H1 (cell line): ENCODE data around the gene MRTFB. TPM values are rescaled to one million over a fixed set of nuclear protein-coding genes. Genes with fewer than 3 reads are reported as not detected.

Experiments used
- CTCF ChIA-PET: fragments of 300-600 bp; sonication (Branson Sonifier 250); formaldehyde crosslinking; loops from one replicate; lab custom pipeline; 2021; ENCODE audit not compliant: partially characterized antibody; lab: Charles Lee
- POLR2A ChIA-PET: fragments of 300-600 bp; sonication (Branson Sonifier 250); formaldehyde crosslinking; loops from one replicate; lab custom pipeline; 2021; ENCODE audit warnings: inconsistent platforms; ENCODE audit not compliant: partially characterized antibody; lab: Charles Lee
- DNase-seq, 2 experiments: peaks; one replicate each; pipeline versions ENCODE4 v3.0.0 to v3.0.0-alpha.2; 2010 to 2022; ENCODE audit warnings: low spot score in 2 of 2, low read depth in 1 of 2, mixed read lengths in 1 of 2
- FAIRE-seq: peaks from 2 replicates; lab custom pipeline; 2011; peaks lifted over from hg19 to GRCh38; lab: Jason Lieb, UNC
- H2AFZ ChIP-seq: 2 replicates; pipeline ENCODE4 v1.8.1; 2012; ENCODE audit warnings: low read length, inconsistent platforms
- H2AK5ac ChIP-seq: 2 replicates; pipeline ENCODE4 v1.6.1; 2013; ENCODE audit warnings: low read depth, low read length
- H2BK120ac ChIP-seq: replicated peaks from 2 replicates; pipeline ENCODE3; 2013; ENCODE audit warnings: low read depth, low read length, inconsistent platforms
- H2BK12ac ChIP-seq: 2 replicates; pipeline ENCODE4 v1.6.1; 2013; ENCODE audit warnings: low read depth, low read length
- H2BK15ac ChIP-seq: 2 replicates; pipeline ENCODE4 v1.6.1; 2013; ENCODE audit warnings: low read length
- H2BK20ac ChIP-seq: 2 replicates; pipeline ENCODE4 v1.6.1; 2013; ENCODE audit warnings: low read length
- H2BK5ac ChIP-seq: 2 replicates; pipeline ENCODE4 v1.6.1; 2013; ENCODE audit warnings: low read depth, low read length
- H3K14ac ChIP-seq: 2 replicates; pipeline ENCODE4 v1.6.1; 2013; ENCODE audit warnings: inconsistent platforms; ENCODE audit not compliant: insufficient read length
- H3K18ac ChIP-seq: 2 replicates; pipeline ENCODE4 v1.6.1; 2013; ENCODE audit warnings: low read length; ENCODE audit errors: extremely low read depth
- H3K23ac ChIP-seq: 2 replicates; pipeline ENCODE4 v1.6.1; 2013; ENCODE audit warnings: inconsistent platforms; ENCODE audit not compliant: insufficient read length
- H3K23me2 ChIP-seq: 2 replicates; pipeline ENCODE4 v1.6.1; 2013; ENCODE audit warnings: low read depth, low read length
- H3K27ac ChIP-seq: 2 replicates; pipeline ENCODE4 v1.6.1; 2011; ENCODE audit warnings: low read depth, low read length, inconsistent platforms
- H3K27me3 ChIP-seq, 4 experiments: replicated peaks in 1 of 4; 1 replicate in 1 of 4; 2 replicates in 3 of 4; pipeline versions ENCODE4 v1.6.1 to v1.8.1; 2011 to 2013; ENCODE audit warnings: low read length in 3 of 4, mild to moderate bottlenecking in 3 of 4, inconsistent platforms in 2 of 4, mixed read lengths in 2 of 4, moderate library complexity in 1 of 4; ENCODE audit not compliant: control insufficient read depth in 3 of 4, insufficient read depth in 3 of 4; ENCODE audit errors: extremely low read depth in 1 of 4
- H3K36me3 ChIP-seq, 4 experiments: 2 replicates each; pipeline versions ENCODE4 v1.6.1 to v1.8.1; 2011 to 2013; ENCODE audit warnings: mild to moderate bottlenecking in 4 of 4, low read length in 3 of 4, moderate library complexity in 2 of 4, control low read depth in 1 of 4, inconsistent platforms in 1 of 4; ENCODE audit not compliant: insufficient read depth in 4 of 4, control insufficient read depth in 2 of 4
- H3K4ac ChIP-seq: replicated peaks from 2 replicates; pipeline ENCODE3; 2013; ENCODE audit warnings: low read length, low read depth, mixed read lengths, inconsistent platforms; ENCODE audit not compliant: insufficient read length
- H3K4me1 ChIP-seq, 4 experiments: replicated peaks in 1 of 4; 1 replicate in 1 of 4; 2 replicates in 3 of 4; pipeline versions ENCODE4 v1.6.1 to v1.8.1; 2011 to 2013; ENCODE audit warnings: low read length in 3 of 4, inconsistent platforms in 2 of 4, mixed read lengths in 1 of 4; ENCODE audit not compliant: insufficient read depth in 4 of 4, control insufficient read depth in 3 of 4
- H3K4me2 ChIP-seq, 2 experiments: 2 replicates each; pipeline versions ENCODE4 v1.6.1 to v1.8.1; 2011 to 2013; ENCODE audit warnings: low read depth in 2 of 2, low read length in 2 of 2, control low read depth in 1 of 2, inconsistent platforms in 1 of 2, mild to moderate bottlenecking in 1 of 2; ENCODE audit not compliant: insufficient read depth in 1 of 2
- H3K4me3 ChIP-seq, 4 experiments: fragments of 200-600, 300-600 bp in 1 of 4; sonication (generic), shearing (Covaris generic), sonication (Bioruptor Twin) in 1 of 4; 2 replicates each; pipeline versions ENCODE4 v1.5.1 to v1.8.1; 2011 to 2016; ENCODE audit warnings: low read length in 4 of 4, low read depth in 3 of 4, control low read depth in 2 of 4, inconsistent platforms in 2 of 4, mild to moderate bottlenecking in 2 of 4, mixed read lengths in 1 of 4, moderate library complexity in 1 of 4; ENCODE audit not compliant: insufficient read depth in 2 of 4; ENCODE audit errors: extremely low read depth in 1 of 4
- H3K56ac ChIP-seq: replicated peaks from 2 replicates; pipeline ENCODE3; 2013; ENCODE audit warnings: low read depth, mild to moderate bottlenecking, mixed read lengths, low read length, inconsistent platforms; ENCODE audit not compliant: insufficient read length
- H3K79me1 ChIP-seq: 2 replicates; pipeline ENCODE4 v1.6.1; 2013; ENCODE audit warnings: low read depth, low read length, control low read depth
- H3K79me2 ChIP-seq, 2 experiments: 2 replicates each; pipeline versions ENCODE4 v1.6.1 to v1.8.1; 2012 to 2013; ENCODE audit warnings: low read length in 2 of 2, mild to moderate bottlenecking in 2 of 2, inconsistent platforms in 1 of 2; ENCODE audit not compliant: insufficient read depth in 2 of 2, control insufficient read depth in 1 of 2
- H3K9ac ChIP-seq, 4 experiments: replicated peaks in 1 of 4; 1 replicate in 1 of 4; 2 replicates in 3 of 4; pipeline versions ENCODE4 v1.6.1 to v1.8.1; 2011 to 2013; ENCODE audit warnings: low read depth in 3 of 4, low read length in 3 of 4, control low read depth in 2 of 4, mild to moderate bottlenecking in 2 of 4, moderate library complexity in 2 of 4, inconsistent platforms in 1 of 4; ENCODE audit errors: extremely low read depth in 1 of 4
- H3K9me3 ChIP-seq, 2 experiments: 2 replicates each; pipeline versions ENCODE4 v1.6.1 to v1.8.1; 2012 to 2013; ENCODE audit warnings: mild to moderate bottlenecking in 2 of 2, moderate library complexity in 2 of 2, control low read depth in 1 of 2, inconsistent platforms in 1 of 2, low read depth in 1 of 2, low read length in 1 of 2, mixed read lengths in 1 of 2; ENCODE audit not compliant: insufficient read depth in 2 of 2
- H4K20me1 ChIP-seq, 2 experiments: replicated peaks in 1 of 2; 2 replicates each; pipeline versions ENCODE3 to v1.8.1; 2011 to 2013; ENCODE audit warnings: inconsistent platforms in 2 of 2, low read length in 2 of 2, mild to moderate bottlenecking in 1 of 2; ENCODE audit not compliant: insufficient read depth in 2 of 2, control insufficient read depth in 1 of 2
- H4K5ac ChIP-seq: 2 replicates; pipeline ENCODE4 v1.6.1; 2013; ENCODE audit warnings: low read length, low read depth, mixed read lengths, inconsistent platforms; ENCODE audit not compliant: insufficient read length
- H4K8ac ChIP-seq: 2 replicates; pipeline ENCODE4 v1.8.0; 2013; ENCODE audit warnings: mild to moderate bottlenecking, moderate library complexity, low read length, inconsistent platforms; ENCODE audit not compliant: insufficient read depth; ENCODE audit errors: extremely low read depth
- H4K91ac ChIP-seq: replicated peaks from 2 replicates; pipeline ENCODE3; 2013; ENCODE audit warnings: low read length, mixed read lengths, inconsistent platforms; ENCODE audit not compliant: insufficient read length
- BRCA1 ChIP-seq: IDR thresholded peaks from 2 replicates; pipeline ENCODE4 v1.6.1; 2012; ENCODE audit warnings: low read depth, low read length, improper control_type of control experiment
- CREB1 ChIP-seq: IDR thresholded peaks from 2 replicates; pipeline ENCODE4 v1.6.1; 2012; ENCODE audit warnings: inconsistent platforms
- CTCF ChIP-seq, 3 experiments: IDR thresholded peaks; 1 replicate in 2 of 3; 2 replicates in 1 of 3; pipeline versions ENCODE4 v1.5.1 to v1.6.1; 2011; ENCODE audit warnings: low read length in 3 of 3, mild to moderate bottlenecking in 3 of 3, inconsistent platforms in 2 of 3, low read depth in 1 of 3, moderate library complexity in 1 of 3; ENCODE audit not compliant: insufficient read depth in 1 of 3; ENCODE audit errors: control extremely low read depth in 1 of 3
- FOSL1 ChIP-seq: IDR thresholded peaks from 2 replicates; pipeline ENCODE4 v1.6.1; 2011; ENCODE audit warnings: mild to moderate bottlenecking, low read depth, low read length, moderate library complexity; ENCODE audit not compliant: insufficient read depth
- TBP ChIP-seq: IDR thresholded peaks from 2 replicates; pipeline ENCODE4 v1.6.1; 2011; ENCODE audit warnings: low read depth, low read length, improper control_type of control experiment
- TEAD4 ChIP-seq: IDR thresholded peaks from 2 replicates; pipeline ENCODE4 v1.6.1; 2012; ENCODE audit warnings: low read depth, low read length, inconsistent platforms, mixed read lengths
- WGBS, 2 experiments: shearing (Covaris generic) in 1 of 2; methylation state at CpG; one replicate each; pipeline versions ENCODE4 v1.1.6 to v1.1.7; 2013 to 2015; ENCODE audit warnings: low lambda C conversion rate in 2 of 2, mixed read lengths in 2 of 2, inconsistent platforms in 1 of 2, low coverage in 1 of 2, missing lambda C conversion rate in 1 of 2; ENCODE audit not compliant: insufficient replicate concordance in 2 of 2, insufficient coverage in 1 of 2, insufficient read length in 1 of 2; ENCODE audit errors: extremely low coverage in 1 of 2, missing lambda C conversion rate in 1 of 2; 5-methylcytosine and 5-hydroxymethylcytosine counted together
- polyA plus RNA-seq, 7 experiments: library from polyadenylated mRNA; depleted of rRNA in 3 of 7; stranded (reverse) in 5 of 7; unstranded in 2 of 7; fragments of >200 nt in 5 of 7; fragments of 200-250 nt in 2 of 7; gene quantifications; 1 replicate in 5 of 7; 2 replicates in 1 of 7; 4 replicates in 1 of 7; pipeline versions ENCODE4 v1.2.1 to v1.2.3, GENCODE V29; 2011 to 2013; ENCODE audit warnings: missing spikeins in 2 of 7, mixed read lengths in 2 of 7
- total RNA-seq: library from RNA; stranded (reverse); fragmentation: NEBNext Ultra II Directional; extraction: Animal tissue kit (Norgen Biotek cat#: 25700); gene quantifications from 2 replicates; pipeline ENCODE4 v1.2.1, GENCODE V29; 2021
- TF ChIP-seq, protein P1 (sequence below): IDR thresholded peaks from 2 replicates; pipeline ENCODE4 v1.6.1; 2012; ENCODE audit warnings: low read length, inconsistent platforms

The MRTFB gene
- total and polyA plus RNA-seq, 2 of the 8 experiments (the other 6 are each of a cell fraction or from before 2014, with no cell fraction given) = 13.5 to 34.9 TPM

- DNase-seq (peak in 1 of 2 experiments; percentile 74), FAIRE-seq (no peak)
- Histone ChIP-seq H4K8ac (no peak overlapping the region; the same call in 1 of the 2 replicates), H3K23me2 (peaks cover 9% of the 10 kb centered on the region; the same call in 1 of the 2 replicates), H3K4ac (no peak overlapping the region), H3K4me2 (peak overlapping the region; percentile 69 to 86), H3K9ac (peak overlapping the region in 1 of 4 experiments; percentile 30; a peak in 2 of 7 replicates), H3K79me1 (no peaks in the 10 kb centered on the region), H3K36me3 (no peaks in the 10 kb centered on the region), H2BK15ac (no peak overlapping the region; the same call in 1 of the 2 replicates), H2BK5ac (no peak overlapping the region; the same call in 1 of the 2 replicates), H4K20me1 (no peaks in the 10 kb centered on the region), H3K4me1 (peaks cover 2 to 17% (median 11%) of the 10 kb centered on the region in 4 experiments), H2AFZ (peak overlapping the region; percentile 93), H2BK20ac (no peak overlapping the region), H4K91ac (no peak overlapping the region), H2BK120ac (no peak overlapping the region), H3K27me3 (no peaks in the 10 kb centered on the region), H2BK12ac (no peak overlapping the region), H3K79me2 (no peaks in the 10 kb centered on the region), H3K14ac (no peak overlapping the region), H3K18ac (peak overlapping the region; percentile 5; the same call in 1 of the 2 replicates), H3K23ac (no peak overlapping the region), H3K27ac (no peak overlapping the region), H3K9me3 (no peaks in the 10 kb centered on the region), H3K4me3 (peak overlapping the region; percentile 65 to 92 (median 72)), H2AK5ac (no peak overlapping the region), H4K5ac (no peak overlapping the region), H3K56ac (peak overlapping the region; percentile 52)
- ChIA-PET POLR2A (interaction anchor here (0.7 to 2.5 kb wide), 15 partner anchors 9 to 400 kb away, joined by 3 to 9 read pairs (median 4); partner anchors contain the start of gene ERCC4), CTCF (interaction anchor here (0.6 to 3.1 kb wide), 16 partner anchors 11 to 580 kb away, joined by 3 to 27 read pairs (median 3); partner anchors contain the start of gene ERCC4)
- WGBS, 2 experiments = 10% methylated on average over 28 of the region's 31 CpGs; no CpG with 5 or more reads in 1 of the 2 experiments
- peak; percentile 65 for TF ChIP-seq CREB1
- TF ChIP-seq BRCA1 = no peak
- peak; percentile 77 for TF ChIP-seq TEAD4
- TF ChIP-seq CTCF (IDR thresholded peaks at IDR 0.05; ENCODE audit: control extremely low read depth in 1 of 3, insufficient read depth in 1 of 3, low read depth in 1 of 3, low read length in 3 of 3) = no peak
- peak; percentile 16 for TF ChIP-seq TBP
- TF ChIP-seq, protein P1, sequence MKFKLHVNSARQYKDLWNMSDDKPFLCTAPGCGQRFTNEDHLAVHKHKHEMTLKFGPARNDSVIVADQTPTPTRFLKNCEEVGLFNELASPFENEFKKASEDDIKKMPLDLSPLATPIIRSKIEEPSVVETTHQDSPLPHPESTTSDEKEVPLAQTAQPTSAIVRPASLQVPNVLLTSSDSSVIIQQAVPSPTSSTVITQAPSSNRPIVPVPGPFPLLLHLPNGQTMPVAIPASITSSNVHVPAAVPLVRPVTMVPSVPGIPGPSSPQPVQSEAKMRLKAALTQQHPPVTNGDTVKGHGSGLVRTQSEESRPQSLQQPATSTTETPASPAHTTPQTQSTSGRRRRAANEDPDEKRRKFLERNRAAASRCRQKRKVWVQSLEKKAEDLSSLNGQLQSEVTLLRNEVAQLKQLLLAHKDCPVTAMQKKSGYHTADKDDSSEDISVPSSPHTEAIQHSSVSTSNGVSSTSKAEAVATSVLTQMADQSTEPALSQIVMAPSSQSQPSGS = 0 out of 2 replicates have a peak, but pooled peaks have one; percentile 16
- no peak for TF ChIP-seq FOSL1
Observed at GRCh38 chr16:14286368-14287230, 215.5 kb downstream of the MRTFB start.
